ENCODE measurements around the gene SIN3B. TPM values are rescaled to one million over a fixed set of nuclear protein-coding genes. Genes with fewer than 3 reads are reported as not detected.

SIN3B gene
- total RNA-seq: 16.5 and 17.9 TPM in 2 replicates

GRCh38 chr19:16829010-16829821, at the start of gene SIN3B:
TSS of gene SIN3B (plus strand) at chr19:16829398. CDS start at chr19:16829421, 23 bp downstream.

GRCh38 chr19:16888629-16889365, 59.6 kb downstream of the SIN3B start, which contains the start of gene F2RL3:
TSS of gene F2RL3 (plus strand) at chr19:16888999. CDS start at chr19:16889190, 191 bp downstream.

Other genes with a start within 250 kb of the SIN3B start
- 6.5 and 11.4 TPM in 2 replicates for gene MED26, start 201.2 kb upstream of the SIN3B start, total RNA-seq
- 116 and 140 TPM in 2 replicates for gene SMIM7, start 169.3 kb upstream of the SIN3B start, total RNA-seq
- 0.97 and 5.1 TPM in 2 replicates for gene TMEM38A, start 168.3 kb upstream of the SIN3B start, total RNA-seq
- gene NWD1, start 109.6 kb upstream of the SIN3B start, total RNA-seq: not detected in 2 replicates
- gene F2RL3, start 59.6 kb downstream of the SIN3B start, total RNA-seq: 1.3 TPM in 1 of 2 replicates, not detected in the other
- gene CPAMD8, start 197.4 kb downstream of the SIN3B start, total RNA-seq: 0.36 and 0.81 TPM in 2 replicates
- 2.4 and 3.8 TPM in 2 replicates for gene HAUS8, start 246.1 kb downstream of the SIN3B start, total RNA-seq
- gene MYO9B, start 246.4 kb downstream of the SIN3B start, total RNA-seq: 39.5 and 53.3 TPM in 2 replicates